ENCODE measurements around the gene NLRP9.

NLRP9 gene

GRCh38 chr19:55702131-55702627, 36.0 kb downstream of the NLRP9 start:
- TF ChIP-seq TAF1 (IDR thresholded peaks at IDR 0.05; ENCODE audit: borderline replicate concordance, insufficient read depth, low read length) (no peak), POLR2AphosphoS5 (IDR thresholded peaks at IDR 0.05; ENCODE audit: low read depth, low read length) (no peak), FOXP2 (optimal IDR thresholded peaks at IDR 0.05; ENCODE audit: borderline replicate concordance, extremely low read depth, extremely low read length, insufficient read depth) (no peak), SIN3A (IDR thresholded peaks at IDR 0.05; ENCODE audit: borderline replicate concordance, insufficient read depth, low read length) (no peak), REST (IDR thresholded peaks at IDR 0.05; ENCODE audit: insufficient read depth in 1 of 2, low read depth in 2 of 2, low read length in 2 of 2) (no peak)

GRCh38 chr19:55700813-55701212, 37.4 kb downstream of the NLRP9 start:
- no peak for TF ChIP-seq POLR2AphosphoS5 (IDR thresholded peaks at IDR 0.05; ENCODE audit: low read depth, low read length)
- TF ChIP-seq TAF1 (IDR thresholded peaks at IDR 0.05; ENCODE audit: borderline replicate concordance, insufficient read depth, low read length) = no peak
- TF ChIP-seq SIN3A (IDR thresholded peaks at IDR 0.05; ENCODE audit: borderline replicate concordance, insufficient read depth, low read length) = no peak
- no peak for TF ChIP-seq REST (IDR thresholded peaks at IDR 0.05; ENCODE audit: insufficient read depth in 1 of 2, low read depth in 2 of 2, low read length in 2 of 2)
- TF ChIP-seq FOXP2 (optimal IDR thresholded peaks at IDR 0.05; ENCODE audit: borderline replicate concordance, extremely low read depth, extremely low read length, insufficient read depth) = no peak

- TF ChIP-seq POLR2AphosphoS5 (IDR thresholded peaks at IDR 0.05; ENCODE audit: low read depth, low read length) (no peak), FOXP2 (optimal IDR thresholded peaks at IDR 0.05; ENCODE audit: borderline replicate concordance, extremely low read depth, extremely low read length, insufficient read depth) (no peak), SIN3A (IDR thresholded peaks at IDR 0.05; ENCODE audit: borderline replicate concordance, insufficient read depth, low read length) (no peak), REST (IDR thresholded peaks at IDR 0.05; ENCODE audit: insufficient read depth in 1 of 2, low read depth in 2 of 2, low read length in 2 of 2) (no peak), TAF1 (IDR thresholded peaks at IDR 0.05; ENCODE audit: borderline replicate concordance, insufficient read depth, low read length) (no peak)
Observed at GRCh38 chr19:55699221-55699620, 39.0 kb downstream of the NLRP9 start.

GRCh38 chr19:55698256-55698655, 39.9 kb downstream of the NLRP9 start:
- no peak for TF ChIP-seq SIN3A (IDR thresholded peaks at IDR 0.05; ENCODE audit: borderline replicate concordance, insufficient read depth, low read length)
- TF ChIP-seq TAF1 (IDR thresholded peaks at IDR 0.05; ENCODE audit: borderline replicate concordance, insufficient read depth, low read length) = no peak
- TF ChIP-seq REST (IDR thresholded peaks at IDR 0.05; ENCODE audit: insufficient read depth in 1 of 2, low read depth in 2 of 2, low read length in 2 of 2) = no peak
- no peak for TF ChIP-seq FOXP2 (optimal IDR thresholded peaks at IDR 0.05; ENCODE audit: borderline replicate concordance, extremely low read depth, extremely low read length, insufficient read depth)
- TF ChIP-seq POLR2AphosphoS5 (IDR thresholded peaks at IDR 0.05; ENCODE audit: low read depth, low read length) = no peak

- no peak for TF ChIP-seq FOXP2 (optimal IDR thresholded peaks at IDR 0.05; ENCODE audit: borderline replicate concordance, extremely low read depth, extremely low read length, insufficient read depth)
- TF ChIP-seq POLR2AphosphoS5 (IDR thresholded peaks at IDR 0.05; ENCODE audit: low read depth, low read length) = no peak
- no peak for TF ChIP-seq TAF1 (IDR thresholded peaks at IDR 0.05; ENCODE audit: borderline replicate concordance, insufficient read depth, low read length)
- no peak for TF ChIP-seq REST (IDR thresholded peaks at IDR 0.05; ENCODE audit: insufficient read depth in 1 of 2, low read depth in 2 of 2, low read length in 2 of 2)
Observed at GRCh38 chr19:55697698-55698097, 40.5 kb downstream of the NLRP9 start.
